SHP77 (cell line): ENCODE results near the gene CDKL5.
A peak's percentile ranks its signal among the peaks of the same experiment; 100 is the strongest.
"Not testable (repeated sequence)": the region's sequence is repeated elsewhere in the genome, so short reads cannot be mapped to it uniquely, and the experiment has no call there.

Source experiments
- DNase-seq, 2 experiments: peaks; one replicate each; lab custom pipeline; 2025; lab: John Stamatoyannopoulos, UW

The CDKL5 gene

DNA sequence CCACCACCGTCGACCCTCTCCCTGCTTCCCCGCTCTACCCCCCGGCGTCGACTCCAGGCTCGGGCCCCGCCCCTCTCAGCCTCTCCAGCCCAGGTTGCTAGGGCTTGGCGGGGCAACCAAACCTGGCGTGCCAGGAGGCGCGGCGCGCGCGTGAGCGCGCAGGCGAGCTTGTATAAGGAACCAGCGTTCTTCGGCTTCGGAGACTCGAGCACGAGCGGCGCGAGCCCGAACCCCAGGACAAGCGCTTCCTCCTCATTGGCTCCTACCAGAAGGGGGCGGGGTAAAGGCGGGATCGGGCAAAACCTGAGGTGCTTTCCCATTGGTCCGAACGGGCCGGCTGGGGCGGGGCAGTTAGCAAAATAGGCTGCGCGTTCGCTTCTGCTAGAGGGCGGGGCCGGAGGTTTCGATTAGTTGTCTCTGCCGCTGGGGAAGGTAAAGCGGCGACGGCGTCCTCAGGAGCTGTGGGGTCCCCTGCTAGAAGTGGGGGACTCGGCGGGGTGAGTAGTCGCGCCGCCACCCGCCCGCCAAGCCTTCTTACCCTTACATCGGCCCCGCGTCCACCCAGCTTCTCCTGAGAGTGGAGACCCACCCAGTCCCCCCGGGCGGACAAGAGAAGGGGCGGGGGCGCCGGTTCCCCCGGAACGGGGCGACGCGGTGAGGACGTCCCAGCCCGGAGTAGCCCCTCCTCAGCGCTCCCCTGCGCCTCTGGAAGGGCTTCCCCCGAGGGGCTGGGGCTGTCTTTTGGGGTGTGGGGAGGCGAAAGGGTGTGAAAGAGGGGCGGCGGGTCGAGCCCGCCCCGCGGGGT lies at the start of gene CDKL5:
Gene CDKL5 (plus strand): TSS at position 410 of the 805 bp plus-strand sequence. CDS start 81,489 bp downstream, outside the sequence.
- DNase-seq, result peak; percentile 91 to 93

DNA sequence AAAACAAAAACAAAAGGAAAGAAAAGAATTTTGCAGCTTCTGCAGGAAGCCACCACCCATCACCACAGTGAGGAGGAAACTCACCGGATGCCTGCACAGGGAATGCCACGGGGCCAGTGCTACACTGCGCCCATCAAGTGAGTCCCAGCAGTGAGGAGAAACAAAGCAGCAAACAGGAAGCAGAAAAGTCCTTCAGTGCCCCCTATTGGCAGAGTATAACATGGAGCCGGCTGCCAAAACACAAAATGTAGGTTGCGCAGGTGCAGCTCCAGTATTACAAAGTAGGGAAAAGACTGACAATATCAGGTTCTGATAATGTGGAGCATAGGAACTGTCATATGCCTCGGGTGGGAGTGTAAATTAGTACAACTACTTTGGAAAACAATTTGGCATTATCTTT lies 47.6 kb upstream of the CDKL5 start:
- DNase-seq, result peak; percentile 22 to 38

DNA sequence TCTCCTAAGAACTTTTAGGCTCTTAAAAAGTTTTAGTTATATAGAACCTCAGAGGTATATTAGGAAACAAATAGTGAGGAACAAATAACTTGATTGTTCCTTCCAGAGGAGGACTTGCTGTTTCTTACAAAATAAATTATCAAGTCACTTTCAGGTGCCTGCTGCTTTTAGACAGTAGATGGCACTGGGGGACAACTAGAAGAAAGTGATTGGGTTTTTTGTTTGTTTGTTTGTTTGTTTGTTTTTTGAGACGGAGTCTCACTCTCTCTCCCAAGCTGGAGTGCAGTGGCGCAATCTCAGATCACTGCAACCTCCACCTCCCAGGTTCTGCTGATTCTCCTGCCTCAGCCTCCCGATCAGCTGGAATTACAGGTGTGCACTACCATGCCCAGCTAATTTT lies 35.4 kb upstream of the CDKL5 start:
- no peak for DNase-seq

DNA sequence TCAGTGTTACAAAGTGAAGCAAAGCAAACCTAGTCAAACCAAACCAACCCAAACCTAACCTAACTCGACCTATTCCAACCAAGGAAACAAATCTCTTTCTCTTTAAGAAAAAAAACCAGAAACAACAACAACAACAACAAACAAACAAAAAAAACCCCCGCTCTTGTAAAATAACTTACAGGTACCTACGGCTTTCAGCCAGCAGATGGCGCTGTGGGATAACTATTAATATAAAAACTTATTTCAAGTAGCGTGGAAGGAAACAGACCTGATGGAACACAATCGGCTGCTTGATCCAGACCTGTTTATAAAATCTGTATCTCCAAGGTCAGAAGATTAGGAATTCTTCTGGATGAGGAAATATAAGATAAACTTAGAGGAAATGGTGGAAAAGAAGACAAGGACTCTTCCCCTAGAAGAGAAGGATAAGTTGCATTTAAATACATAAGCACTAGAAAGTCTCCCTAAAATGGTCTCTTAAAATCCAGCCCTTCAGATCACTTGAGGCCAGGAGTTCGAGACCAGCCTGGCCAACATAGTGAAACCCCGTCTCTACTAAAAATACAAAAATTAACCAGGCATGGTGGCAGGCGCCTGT lies 34.4 kb upstream of the CDKL5 start:
- DNase-seq, result peak in 1 of 2 experiments; percentile 3

DNA sequence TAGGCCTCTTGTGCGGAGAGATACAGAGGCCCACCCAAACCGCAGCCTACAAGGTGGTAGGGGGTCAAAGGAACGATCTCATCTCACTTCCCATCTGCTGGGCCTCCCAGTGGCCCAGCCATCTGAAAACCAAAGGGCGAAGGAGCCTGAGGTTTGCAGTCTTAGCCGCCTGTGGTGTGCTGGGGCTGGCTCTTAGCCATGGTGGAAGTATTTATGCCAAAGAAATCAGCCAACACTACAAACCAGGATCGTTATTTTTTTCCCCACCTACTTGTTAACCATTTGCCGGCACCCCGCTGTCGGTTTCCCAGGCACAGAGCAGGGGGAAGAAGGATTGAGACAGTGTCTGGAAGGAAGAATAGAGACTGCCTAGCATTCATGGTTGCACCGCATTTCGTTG lies 30.9 kb upstream of the CDKL5 start:
- DNase-seq, result no peak

DNA sequence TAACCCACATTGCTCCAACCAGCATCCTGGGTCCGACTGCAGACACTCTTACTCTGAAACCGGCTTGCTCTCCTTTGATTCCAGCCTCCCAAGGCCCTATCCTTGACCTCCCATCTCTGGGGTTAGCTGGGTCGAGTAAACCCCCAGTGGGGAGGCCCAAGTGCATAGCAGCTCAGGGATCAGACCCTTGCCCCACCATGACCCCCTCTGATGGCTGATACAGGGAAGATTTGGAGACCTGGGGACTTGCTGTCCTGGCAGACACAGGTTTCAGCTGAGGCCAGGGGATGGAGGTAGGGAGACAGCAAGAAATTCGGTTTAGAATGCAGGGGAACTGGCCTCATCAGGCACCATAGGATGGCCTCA lies 23.6 kb upstream of the CDKL5 start:
- DNase-seq, result no peak

DNA sequence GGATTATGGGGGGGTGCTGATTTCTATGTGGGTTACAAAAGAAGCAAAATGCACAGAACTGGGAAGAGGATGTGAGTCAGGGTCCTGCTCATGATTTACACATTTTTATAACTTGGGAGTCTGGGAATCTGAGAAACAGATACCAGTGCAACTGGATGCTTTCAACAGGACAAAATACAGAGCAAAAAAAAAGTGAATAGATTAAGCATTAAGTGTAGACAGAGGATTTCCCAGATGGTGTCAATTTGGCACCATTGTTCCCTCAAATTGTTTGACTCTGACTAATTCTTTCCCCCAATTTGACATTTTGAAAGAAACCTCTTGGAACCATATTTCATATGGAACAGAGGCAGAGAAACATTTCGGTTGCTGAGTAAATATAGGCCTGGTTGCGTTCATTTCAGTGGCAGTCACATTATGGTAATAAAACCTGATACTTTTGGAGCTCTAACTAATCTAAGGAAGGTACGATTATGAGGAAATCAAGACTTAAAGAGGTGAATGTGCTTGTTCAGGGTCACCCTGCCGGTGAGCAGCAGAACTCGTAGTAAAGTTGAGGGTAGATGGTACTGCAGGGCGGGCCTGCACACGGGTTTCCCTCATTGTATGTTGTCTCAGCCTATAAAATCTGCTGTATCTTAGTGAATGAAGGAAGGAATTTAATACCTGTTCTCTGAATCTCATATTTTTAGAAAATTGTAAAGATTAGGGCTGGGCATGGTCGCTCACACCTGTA lies 18.7 kb upstream of the CDKL5 start:
- no peak for DNase-seq

DNA sequence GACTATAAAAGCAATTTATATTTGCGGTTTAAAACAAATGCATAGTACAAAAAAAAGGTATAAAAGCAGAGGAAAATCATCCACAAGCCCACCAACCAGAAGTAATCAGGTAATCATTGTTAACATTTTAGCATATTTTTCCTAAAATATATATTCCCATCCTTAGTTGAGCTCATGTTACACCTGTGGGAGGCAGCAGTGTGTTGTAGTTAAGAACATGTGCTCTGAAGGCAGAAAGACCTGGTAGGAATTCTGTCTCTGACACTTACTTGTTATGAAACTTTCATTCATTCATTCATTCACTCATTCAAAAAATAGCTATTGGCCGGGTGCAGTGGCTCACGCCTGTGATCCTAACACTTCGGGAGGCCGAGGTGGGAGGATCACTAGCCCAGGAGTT lies 15.4 kb upstream of the CDKL5 start:
- no peak for DNase-seq

DNA sequence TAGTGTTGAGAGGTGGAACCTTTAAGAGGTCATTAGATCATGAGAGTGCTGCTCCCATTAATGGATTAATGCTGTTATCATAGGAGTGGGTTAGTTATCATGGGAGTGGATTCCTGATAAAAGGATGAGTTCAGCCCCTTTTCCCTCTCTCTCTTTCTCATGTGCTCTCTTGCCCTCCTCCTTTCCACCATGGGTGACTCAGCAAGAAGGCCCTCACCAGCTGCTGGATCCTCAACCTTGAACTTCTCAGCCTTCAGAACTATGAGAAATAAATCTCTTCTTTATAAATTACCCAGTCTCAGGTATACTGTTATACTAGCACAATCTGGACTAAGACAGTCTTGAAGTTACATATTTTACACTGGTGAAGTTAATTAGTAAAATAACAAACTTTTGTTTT lies 10.0 kb upstream of the CDKL5 start:
- no peak for DNase-seq

DNA sequence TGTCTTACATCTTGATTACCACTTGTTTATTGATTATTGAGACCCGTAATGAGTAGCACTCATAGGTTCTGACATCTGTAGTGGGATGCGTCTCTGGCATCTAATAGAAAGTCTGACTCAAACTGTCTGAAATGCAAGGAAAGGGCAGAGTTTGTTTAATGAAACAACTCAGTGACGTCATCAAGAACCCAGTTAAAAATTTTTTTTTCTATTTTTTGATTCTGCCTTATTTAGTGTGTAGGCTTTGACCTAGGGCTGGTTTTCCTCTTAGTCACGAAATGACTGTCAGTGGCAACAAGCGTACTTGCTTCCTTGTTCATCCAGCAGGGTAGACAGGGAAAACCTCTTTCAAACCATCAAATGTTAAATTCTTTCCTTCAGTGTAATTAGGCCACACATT lies 3.1 kb upstream of the CDKL5 start:
- no peak for DNase-seq

DNA sequence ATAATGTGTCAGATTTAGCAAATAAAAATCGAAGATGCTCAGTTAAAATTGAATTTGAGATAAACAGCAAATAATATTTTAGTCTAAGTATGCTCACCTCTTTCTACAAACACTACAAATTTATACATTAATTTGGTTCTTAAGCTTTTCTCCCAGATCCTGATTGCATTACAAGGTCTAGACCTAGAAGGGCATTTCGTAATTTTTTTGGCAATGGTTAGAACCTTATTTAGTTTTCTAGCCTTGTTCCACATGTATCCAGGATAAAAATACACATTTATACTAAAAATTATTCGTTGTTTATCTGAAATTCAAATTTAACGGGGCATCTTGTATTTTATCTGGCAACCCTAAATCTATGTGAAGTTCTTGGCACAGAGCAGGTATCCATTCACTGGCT lies 2.5 kb upstream of the CDKL5 start:
- no peak for DNase-seq

DNA sequence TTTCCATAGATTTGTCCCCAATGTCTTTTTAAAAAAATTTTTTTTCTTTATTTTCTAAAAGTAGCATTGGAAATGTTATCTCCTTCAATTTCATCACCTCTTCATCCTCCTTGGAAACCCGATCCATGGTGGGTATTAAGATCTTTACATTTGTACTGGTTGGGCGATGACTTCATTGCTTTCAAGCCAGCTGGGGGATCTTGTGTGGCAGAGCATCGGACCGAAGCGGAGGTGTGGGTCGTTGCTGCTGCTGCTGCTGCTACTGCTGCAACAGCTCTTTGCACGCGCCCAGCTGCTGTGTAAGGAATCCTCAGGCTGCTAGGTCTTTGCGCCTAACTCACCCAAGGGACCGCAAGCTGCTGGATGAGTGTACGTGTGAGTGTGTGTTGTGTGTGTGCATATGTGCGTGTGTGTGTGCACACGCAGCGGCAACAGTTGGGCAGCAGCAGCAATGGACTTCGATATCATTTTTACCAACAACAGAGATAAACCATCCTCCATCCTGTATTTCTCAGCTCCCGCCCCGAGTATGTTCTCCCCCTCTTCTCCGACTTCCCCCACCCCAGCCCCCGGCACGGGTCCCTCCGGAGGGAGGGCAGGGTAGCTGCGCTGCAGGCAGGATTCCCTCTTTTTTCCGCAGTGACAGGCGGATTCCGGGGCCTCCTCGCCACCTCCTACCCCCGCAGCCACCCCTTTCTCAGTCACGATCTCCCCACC lies 768 bp upstream of the CDKL5 start:
- DNase-seq, result peak; percentile 15 to 45

DNA sequence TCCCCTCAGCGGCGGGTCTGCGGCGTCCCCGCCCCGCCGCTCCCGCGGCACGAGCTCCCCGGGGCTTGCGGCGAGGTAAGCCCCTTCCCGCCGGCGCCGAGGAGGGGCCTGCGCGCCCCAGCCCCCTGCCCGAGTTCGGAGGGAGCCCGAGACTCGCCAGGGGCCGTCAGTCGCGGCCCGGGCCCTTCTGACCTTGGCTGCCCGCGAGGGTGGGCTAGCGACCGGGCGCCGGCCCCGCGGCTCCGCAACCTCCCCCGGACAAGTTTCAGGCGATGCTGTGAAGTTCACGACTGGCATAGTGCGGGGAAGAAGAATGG lies 554 bp downstream of the CDKL5 start:
- no peak for DNase-seq

DNA sequence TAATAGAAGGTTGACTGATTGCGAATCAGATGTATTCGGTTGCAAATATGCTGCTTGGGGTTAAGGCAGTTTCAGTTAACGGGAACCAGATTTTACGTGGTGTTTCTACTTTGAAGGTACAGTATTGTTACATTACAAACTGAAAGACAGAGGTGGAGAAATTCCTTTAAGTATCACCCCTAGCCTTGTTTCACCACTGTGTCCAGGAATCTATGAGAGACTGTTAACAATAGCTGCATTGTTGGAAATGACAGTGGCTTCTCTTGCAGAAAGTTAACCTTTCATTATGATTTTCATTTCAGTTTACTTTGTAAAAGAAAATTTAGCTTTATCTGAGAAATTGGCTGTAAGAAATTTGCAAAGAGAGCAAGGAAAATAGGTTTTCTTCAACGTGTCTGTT lies 2.6 kb downstream of the CDKL5 start:
- DNase-seq, result no peak

DNA sequence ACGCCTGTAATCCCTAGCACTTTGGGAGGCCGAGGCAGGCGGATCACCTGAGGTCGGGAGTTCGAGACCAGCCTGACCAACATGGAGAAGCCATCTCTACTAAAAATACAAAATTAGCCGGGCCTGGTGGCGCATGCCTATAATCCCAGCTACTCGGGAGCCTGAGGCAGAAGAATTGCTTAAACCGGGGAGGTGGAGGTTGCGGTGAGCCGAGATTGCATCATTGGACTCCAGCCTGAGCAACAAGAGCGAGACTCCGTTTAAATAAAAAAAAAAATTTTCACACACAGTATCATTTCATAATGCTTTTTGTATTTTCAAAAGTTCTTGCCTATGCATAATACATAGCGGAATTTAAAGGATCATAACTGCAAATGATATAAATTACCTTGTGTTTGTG lies 7.9 kb downstream of the CDKL5 start:
- DNase-seq, result not testable (repeated sequence)

DNA sequence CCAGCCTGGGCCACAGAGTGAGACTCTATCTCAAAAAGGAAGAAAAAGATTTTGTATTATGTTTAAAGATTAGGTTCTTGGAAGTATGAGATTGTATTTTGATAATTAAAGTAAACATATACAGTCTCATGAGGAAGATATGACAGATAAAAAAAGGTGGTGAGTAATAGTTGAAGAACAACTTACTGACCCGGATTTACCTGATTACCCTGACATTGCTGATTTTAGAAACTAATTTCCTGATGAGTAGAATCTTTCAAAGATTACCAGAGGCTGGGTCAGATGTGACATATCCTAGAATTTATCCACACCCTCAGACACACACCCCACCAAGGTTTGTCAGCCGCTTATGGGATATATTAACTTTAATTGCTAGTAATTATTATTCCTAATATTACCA lies 9.5 kb downstream of the CDKL5 start:
- DNase-seq, result no peak

DNA sequence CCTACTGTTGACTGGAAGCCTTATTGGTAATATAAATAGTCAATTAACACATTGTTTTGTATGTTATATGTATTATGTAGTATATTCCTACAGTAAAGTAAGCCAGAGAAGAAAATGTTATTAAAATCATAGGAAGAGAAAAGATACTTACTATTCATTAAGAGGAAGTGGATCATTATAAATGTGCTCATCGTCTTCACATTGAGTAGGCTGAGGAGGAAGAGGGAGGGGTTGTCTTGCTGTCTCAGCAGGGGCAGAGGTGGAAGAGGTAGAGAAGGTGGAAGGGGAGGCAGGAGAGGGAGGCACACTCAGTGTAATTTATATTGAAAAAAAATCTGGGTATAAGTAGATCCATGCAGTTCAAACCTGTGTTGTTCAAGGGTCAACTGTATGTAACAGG lies 10.6 kb downstream of the CDKL5 start:
- DNase-seq, result no peak

DNA sequence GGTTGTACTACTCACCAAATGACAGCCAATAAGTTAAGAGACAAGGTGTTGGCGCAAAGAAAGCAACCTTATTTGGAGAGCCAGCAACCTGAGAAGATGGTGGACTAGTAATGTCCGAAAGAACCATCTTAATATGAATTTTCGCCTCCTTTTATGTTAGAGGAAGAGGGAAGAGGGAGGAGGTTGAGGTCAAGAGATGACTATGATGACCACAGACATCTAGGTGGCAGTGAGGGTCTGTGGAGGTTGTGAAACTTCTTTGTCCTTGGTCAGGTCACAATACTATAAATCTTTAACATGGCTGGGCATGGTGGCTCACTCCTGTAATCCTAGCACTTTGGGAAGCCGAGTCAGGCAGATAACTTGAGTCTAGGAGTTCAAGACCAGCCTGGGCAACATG lies 15.4 kb downstream of the CDKL5 start:
- DNase-seq, result no peak

DNA sequence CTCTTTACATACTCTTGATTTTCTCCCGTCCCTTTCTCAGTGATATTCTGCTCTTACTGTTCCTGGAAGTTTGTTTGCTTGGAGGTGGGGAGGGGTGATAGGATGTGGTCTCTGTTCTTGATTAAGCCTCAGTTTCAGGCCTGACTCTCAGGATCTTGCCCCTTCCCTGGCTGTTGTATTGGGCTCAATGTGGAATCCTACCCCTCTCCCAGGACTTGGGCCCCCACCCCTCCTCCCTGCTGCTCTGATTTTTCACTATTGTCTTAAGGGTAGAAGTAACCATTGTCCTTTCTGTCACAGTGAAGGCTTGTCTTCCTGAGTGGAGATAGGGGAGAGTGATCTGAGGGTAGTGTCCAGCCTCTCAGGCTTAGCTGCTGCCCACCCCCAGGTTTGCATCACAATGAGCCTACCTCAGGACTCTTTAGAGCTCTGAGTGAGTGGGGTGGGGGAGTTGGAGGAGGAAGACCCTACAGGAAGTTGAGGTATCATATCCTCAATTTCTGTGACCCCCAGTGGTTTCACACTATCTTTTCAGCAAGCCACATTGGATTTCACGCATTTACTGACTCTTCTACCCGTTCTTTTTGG lies 16.5 kb downstream of the CDKL5 start:
- no peak for DNase-seq

DNA sequence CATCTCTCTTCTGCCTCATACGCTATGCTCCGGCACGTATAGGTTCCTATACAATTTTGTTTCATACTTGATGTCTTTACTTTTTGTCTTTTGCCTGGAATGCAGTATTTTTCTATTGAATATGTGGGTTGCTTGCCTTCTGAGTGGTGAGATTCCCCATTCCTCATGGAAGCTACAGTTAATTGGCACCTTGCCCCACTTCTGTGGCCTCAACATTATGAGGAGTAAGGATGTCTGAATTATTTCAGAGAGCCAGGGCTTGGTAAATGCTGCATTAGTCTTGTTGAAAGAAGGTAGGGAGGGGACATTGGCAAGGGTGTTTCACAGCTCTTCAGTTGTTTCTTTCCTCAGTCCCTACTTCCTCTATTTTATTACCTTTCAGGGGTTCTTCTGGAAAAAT lies 23.0 kb downstream of the CDKL5 start:
- DNase-seq, result no peak

DNA sequence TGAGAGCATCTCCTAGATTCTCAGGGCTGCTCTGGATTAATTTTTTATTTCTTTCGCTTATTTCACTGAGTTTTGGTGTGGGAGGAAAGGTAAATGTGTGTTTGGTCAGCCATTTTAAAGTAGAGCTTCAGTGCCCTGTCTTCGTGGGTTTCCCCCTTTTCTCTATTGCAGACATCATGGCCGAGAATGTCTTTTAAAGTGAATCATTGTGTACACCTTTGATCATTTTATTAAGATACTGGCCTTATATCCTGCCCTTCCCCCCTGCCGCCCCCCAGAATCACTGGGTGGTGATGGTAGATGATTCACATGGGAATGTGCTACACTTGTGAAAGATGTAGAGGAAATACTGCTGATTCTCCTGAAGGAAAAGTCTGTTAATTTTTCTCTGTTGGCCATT lies 23.8 kb downstream of the CDKL5 start:
- DNase-seq, result no peak

DNA sequence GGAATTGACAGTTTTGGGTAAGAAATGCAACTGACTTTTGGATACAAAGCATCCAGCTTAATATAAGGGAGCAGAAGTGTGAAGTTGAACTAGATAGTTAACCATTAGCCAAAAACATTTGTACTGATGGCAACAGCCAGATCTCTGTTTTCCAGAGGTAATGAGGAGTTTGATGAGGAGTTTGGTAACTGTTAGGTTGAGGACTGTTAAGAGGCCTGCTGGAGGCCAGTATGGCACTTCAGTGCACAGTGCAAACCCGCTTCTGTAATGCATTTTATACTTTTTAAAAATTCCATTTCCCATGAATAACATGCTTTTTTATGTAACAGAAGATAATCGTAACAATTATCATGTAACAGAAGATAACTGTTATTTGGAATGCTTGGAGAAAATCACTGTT lies 30.0 kb downstream of the CDKL5 start:
- no peak for DNase-seq
